ENCODE measurements around the gene SDC1.

Gene SDC1

DNA sequence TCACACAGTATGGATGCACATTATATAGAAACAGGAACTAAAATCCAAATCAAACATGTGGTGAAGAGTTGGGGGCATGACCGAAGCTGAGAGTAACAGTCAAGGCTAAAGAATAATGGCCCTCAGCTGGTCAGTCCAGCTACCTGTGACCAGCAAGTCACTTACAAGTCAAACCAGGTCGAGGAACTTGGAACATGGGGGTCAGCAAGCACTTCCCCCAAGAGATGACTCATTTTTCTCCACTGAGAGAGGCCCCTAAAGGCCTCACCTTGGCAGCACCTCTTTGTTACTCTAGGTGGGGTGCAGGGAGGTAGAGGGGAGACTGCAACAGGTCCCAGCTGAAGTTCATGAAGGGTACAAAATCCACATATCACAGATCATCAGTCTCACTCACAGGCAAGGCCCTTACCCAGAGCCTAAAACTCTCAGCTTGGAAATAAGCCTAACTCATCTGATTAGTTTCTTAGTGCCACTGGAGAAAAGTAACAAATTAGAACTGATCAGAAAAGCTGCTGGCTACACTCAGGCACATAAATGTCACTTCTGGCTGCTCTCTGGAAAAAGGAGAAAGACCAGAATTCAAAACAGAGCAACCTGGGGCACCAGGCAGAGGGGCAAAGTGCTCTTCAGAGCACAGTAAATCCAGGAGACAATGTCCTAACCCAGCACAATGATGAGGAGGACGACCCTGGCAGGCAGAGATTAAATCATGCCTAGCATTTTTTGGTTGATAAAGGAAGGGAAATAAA, 4.0 kb downstream of the SDC1 start:
- no peaks in the 10 kb centered on the region for H3K9me3 ChIP-seq (ENCODE audit: control insufficient read depth, insufficient read depth, low read length)
- no peak overlapping the region for H3K4me3 ChIP-seq (ENCODE audit: low read length)
- no peaks in the 10 kb centered on the region for H3K27me3 ChIP-seq (ENCODE audit: control insufficient read depth, insufficient read depth, low read length)
- H3K27ac ChIP-seq (ENCODE audit: low read length): no peak overlapping the region
- no CpG with 5 or more reads among the region's 3 CpGs for WGBS (ENCODE audit: insufficient coverage, insufficient read length)
- H3K36me3 ChIP-seq (ENCODE audit: control insufficient read depth, insufficient read depth, low read length): no peaks in the 10 kb centered on the region
- H3K4me1 ChIP-seq (ENCODE audit: control insufficient read depth, insufficient read depth, low read length): peaks cover 4% of the 10 kb centered on the region
- DNase-seq (ENCODE audit: low read depth, low spot score): no peak

DNA sequence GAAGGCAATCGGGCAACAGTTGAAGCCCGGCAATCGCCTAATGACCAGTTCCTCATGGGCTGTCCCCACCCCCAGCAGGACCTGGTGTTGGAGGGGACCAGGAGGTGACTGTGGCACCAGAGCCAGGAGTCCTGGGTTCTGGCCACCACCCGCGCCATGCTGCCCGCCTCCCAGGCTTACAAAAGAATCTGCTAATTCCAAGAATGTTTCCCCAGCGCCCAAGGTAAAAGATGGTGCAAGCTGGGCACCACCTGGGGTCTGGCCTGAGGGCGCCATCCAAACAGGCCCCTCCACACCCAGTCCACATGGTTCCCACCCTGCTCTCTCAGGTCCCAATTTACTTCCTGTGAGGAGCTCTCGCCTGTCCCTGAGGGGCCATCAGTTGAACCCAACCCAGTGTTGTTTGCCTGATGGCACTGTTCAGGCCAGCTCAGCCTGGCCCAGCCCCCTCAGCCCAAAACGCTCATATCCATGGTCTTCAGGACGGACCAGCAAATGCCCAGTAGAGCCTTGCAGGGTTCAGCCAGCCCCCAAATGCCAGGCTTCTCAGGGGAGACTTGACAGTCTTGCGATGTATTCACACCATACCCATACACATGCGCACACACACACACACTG, 5.1 kb downstream of the SDC1 start:
- DNase-seq (ENCODE audit: low read depth, low spot score): no peak
- no peak overlapping the region for H3K27ac ChIP-seq (ENCODE audit: low read length)
- H3K4me1 ChIP-seq (ENCODE audit: control insufficient read depth, insufficient read depth, low read length): peaks cover 4% of the 10 kb centered on the region
- H3K27me3 ChIP-seq (ENCODE audit: control insufficient read depth, insufficient read depth, low read length): no peaks in the 10 kb centered on the region
- H3K9me3 ChIP-seq (ENCODE audit: control insufficient read depth, insufficient read depth, low read length): no peaks in the 10 kb centered on the region
- H3K4me3 ChIP-seq (ENCODE audit: low read length): no peak overlapping the region
- H3K36me3 ChIP-seq (ENCODE audit: control insufficient read depth, insufficient read depth, low read length): no peaks in the 10 kb centered on the region
- no CpG with 5 or more reads among the region's 13 CpGs for WGBS (ENCODE audit: insufficient coverage, insufficient read length)

DNA sequence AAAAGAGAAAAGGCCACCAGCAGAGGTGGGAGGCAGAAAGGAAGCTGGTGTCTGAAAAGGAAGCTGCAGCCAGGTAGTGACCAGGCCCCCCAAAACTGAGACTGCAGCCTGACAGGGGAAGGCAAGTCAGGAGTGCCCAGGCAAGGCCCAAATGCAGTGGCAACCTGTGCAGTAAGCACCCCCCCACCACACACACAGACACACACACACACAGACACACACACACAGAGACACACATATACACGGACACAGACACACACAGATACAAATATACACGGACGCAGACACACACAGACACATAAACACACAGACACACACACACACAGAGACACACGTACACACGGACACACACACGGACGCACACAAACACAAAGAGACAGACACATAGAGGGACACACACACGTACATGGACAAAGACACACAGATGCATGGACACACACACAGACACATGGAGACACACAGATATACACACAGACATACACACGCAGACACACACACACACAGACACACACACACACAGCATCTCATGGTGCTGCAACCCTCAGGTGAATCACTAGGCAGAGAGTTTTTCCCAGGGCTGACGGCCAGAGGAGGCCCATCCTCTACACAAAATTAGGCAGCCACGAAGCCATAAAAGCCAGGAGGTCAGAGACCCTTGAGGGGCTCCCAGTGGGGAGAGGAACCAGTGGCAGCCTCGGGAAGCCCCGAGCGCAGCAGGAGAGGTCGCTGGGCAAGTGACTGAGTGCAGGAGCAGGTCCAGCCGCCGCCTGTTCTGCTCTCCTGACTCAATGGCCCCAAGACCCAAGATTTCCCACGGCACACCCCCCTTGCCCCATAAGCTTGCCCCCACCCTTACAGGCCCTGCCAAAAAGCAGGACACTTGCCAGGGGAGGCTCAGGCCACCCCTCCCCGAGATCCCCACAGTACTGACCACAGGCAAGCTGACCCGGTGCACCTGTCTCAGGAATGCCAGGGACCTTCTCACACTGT, 6.3 kb downstream of the SDC1 start:
- Histone ChIP-seq H3K27me3 (ENCODE audit: control insufficient read depth, insufficient read depth, low read length) (no peaks in the 10 kb centered on the region), H3K27ac (ENCODE audit: low read length) (no peak overlapping the region), H3K9me3 (ENCODE audit: control insufficient read depth, insufficient read depth, low read length) (no peaks in the 10 kb centered on the region), H3K4me1 (ENCODE audit: control insufficient read depth, insufficient read depth, low read length) (peaks cover 7% of the 10 kb centered on the region), H3K4me3 (ENCODE audit: low read length) (no peak overlapping the region), H3K36me3 (ENCODE audit: control insufficient read depth, insufficient read depth, low read length) (no peaks in the 10 kb centered on the region)
- no peak for DNase-seq (ENCODE audit: low read depth, low spot score)
- no CpG with 5 or more reads among the region's 20 CpGs for WGBS (ENCODE audit: insufficient coverage, insufficient read length)

DNA sequence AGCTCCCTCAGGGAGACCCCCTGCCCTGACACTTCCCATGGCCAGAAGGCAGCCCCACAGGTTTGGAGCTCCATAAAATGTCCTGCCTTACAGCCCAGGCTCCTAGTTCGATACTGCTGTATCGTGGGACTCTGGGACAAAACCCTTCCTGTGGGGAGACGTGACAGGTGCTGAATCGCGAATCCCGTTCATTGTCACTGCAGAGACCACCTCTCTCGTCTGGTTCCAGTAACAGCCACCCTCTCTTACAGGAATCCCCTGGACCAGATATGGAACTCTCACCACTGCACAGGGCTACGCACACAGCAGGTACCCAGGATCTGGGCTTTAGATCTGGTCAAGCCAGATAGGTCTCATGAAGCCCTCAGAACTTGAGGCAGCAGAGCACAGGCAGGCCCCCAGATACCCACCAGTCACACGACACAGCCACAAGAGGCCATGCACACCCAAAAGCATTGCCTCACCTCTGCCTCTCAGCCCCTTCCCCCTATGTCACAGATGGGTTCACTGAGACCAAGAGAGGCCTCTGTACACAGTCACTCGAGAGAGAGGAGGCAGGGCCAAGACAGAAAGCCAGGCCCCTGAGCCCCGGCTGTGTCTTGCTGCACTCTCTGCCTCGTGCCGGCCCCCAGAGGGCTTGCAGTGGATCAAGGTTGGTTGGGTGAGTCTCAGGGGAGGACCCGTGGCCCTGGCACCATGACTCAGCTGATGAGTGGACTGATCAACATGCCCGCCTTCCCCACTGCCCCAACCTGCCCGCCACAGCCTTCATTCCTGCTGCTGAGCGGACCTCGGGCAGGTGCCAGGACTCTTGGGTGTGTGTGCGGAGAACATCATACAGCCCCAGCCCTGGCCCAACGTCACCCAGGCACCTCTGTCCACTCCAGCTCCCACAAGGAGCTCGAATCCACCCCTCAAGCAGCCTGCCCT, 7.6 kb downstream of the SDC1 start:
- no peaks in the 10 kb centered on the region for H3K9me3 ChIP-seq (ENCODE audit: control insufficient read depth, insufficient read depth, low read length)
- H3K27ac ChIP-seq (ENCODE audit: low read length): no peak overlapping the region
- WGBS (ENCODE audit: insufficient coverage, insufficient read length): no CpG with 5 or more reads among the region's 21 CpGs
- H3K36me3 ChIP-seq (ENCODE audit: control insufficient read depth, insufficient read depth, low read length): peaks cover 2% of the 10 kb centered on the region; the same call in 1 of the 2 replicates
- H3K27me3 ChIP-seq (ENCODE audit: control insufficient read depth, insufficient read depth, low read length): no peaks in the 10 kb centered on the region
- peaks cover 3% of the 10 kb centered on the region for H3K4me1 ChIP-seq (ENCODE audit: control insufficient read depth, insufficient read depth, low read length)
- no peak overlapping the region for H3K4me3 ChIP-seq (ENCODE audit: low read length)
- no peak for DNase-seq (ENCODE audit: low read depth, low spot score)

DNA sequence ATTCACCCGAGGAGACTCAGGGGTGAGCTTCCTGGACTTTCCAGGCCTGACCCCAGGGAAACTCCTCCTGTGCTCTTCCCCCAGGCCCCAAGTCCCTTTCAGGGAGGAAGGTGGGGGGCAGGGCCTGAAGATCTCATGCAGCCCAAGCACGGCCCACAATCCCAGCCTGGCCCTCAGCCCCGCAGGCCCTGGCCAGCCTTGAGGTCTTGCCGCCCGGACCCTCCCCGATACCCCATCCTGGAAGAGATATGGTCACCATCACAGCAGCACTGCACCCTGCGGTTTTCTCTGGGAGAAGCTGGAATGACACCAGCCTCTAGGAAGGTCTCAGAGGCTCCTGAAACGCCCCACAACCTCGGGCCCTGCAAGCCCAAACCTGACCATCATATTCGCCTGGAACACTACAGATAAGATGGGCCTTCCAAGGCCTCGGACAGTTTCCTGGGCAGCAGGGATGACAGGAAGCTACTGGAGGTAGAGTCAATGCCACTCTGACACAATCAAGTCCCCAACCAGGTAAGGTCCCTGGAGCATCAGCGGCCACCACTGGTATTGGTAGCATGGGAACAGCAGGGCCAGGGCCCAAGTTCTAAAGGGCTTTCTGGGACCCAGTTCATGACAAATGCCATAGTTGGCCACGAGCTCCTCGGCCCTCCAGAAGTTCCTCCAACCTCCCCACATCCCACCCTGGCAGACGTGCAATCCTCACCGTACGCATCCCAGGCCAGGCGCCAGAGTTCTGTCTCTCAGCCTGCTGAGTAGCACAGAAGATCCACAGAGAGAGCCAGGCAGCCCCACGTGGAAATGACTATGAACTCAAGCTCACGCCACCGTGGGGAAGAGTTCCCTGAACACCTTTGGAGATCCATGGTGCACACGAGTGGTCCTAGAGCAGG, 8.6 kb downstream of the SDC1 start:
- H3K27ac ChIP-seq (ENCODE audit: low read length): no peak overlapping the region
- no CpG with 5 or more reads among the region's 22 CpGs for WGBS (ENCODE audit: insufficient coverage, insufficient read length)

DNA sequence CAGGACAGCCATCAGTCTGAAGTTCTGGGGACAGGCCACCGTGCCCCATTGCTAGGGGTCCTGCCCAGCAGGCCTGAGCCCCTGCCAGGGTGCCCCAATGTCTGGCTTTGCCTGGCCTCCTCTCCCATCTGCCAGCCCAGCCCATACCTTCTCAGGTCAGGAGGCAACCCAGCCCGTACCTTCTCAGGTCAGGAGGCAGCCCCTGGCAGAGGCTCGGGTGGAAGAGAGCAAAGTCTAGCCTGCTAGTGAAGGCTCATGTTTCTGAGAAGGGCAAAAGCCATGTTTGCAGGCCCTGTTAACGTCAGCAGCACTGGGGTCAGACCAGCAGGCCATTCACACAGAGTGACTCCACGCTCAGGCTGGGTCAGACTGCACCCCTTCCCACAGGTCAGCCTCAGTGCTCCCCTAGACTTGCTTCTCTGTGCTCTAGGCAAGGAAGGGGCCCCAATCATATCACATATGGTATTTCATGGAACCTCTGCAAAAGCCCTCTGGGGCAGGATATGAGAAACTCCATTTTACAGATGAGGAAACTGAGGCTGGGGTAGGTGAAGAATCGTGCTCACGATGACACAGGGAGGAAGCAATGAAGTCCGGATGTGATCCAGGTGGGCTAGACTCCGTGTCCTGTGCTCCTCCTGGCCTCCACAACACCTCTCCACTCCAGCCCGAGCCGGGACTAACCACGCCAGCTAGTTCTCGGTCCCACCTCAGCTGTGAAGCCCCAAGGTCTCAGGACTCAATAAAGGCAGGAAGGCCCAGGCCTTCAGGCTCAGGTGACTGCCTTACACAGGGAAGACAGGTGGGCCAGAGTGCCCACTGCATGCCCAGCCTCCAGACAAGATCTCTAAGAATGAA, 9.5 kb downstream of the SDC1 start:
- Histone ChIP-seq H3K27ac (ENCODE audit: low read length) (no peak overlapping the region), H3K9me3 (ENCODE audit: control insufficient read depth, insufficient read depth, low read length) (no peaks in the 10 kb centered on the region), H3K4me1 (ENCODE audit: control insufficient read depth, insufficient read depth, low read length) (peaks cover 5% of the 10 kb centered on the region), H3K27me3 (ENCODE audit: control insufficient read depth, insufficient read depth, low read length) (no peaks in the 10 kb centered on the region), H3K36me3 (ENCODE audit: control insufficient read depth, insufficient read depth, low read length) (peaks cover 2% of the 10 kb centered on the region; the same call in 1 of the 2 replicates), H3K4me3 (ENCODE audit: low read length) (no peak overlapping the region)
- no CpG with 5 or more reads among the region's 13 CpGs for WGBS (ENCODE audit: insufficient coverage, insufficient read length)
- no peak for DNase-seq (ENCODE audit: low read depth, low spot score)

More for the DNA sequence above, 8.6 kb downstream of the SDC1 start:
- no peak for DNase-seq (ENCODE audit: low read depth, low spot score)
- no peak overlapping the region for H3K4me3 ChIP-seq (ENCODE audit: low read length)
- no peaks in the 10 kb centered on the region for H3K27me3 ChIP-seq (ENCODE audit: control insufficient read depth, insufficient read depth, low read length)
- H3K36me3 ChIP-seq (ENCODE audit: control insufficient read depth, insufficient read depth, low read length): peaks cover 2% of the 10 kb centered on the region; the same call in 1 of the 2 replicates
- no peaks in the 10 kb centered on the region for H3K9me3 ChIP-seq (ENCODE audit: control insufficient read depth, insufficient read depth, low read length)
- H3K4me1 ChIP-seq (ENCODE audit: control insufficient read depth, insufficient read depth, low read length): peaks cover 5% of the 10 kb centered on the region

DNA sequence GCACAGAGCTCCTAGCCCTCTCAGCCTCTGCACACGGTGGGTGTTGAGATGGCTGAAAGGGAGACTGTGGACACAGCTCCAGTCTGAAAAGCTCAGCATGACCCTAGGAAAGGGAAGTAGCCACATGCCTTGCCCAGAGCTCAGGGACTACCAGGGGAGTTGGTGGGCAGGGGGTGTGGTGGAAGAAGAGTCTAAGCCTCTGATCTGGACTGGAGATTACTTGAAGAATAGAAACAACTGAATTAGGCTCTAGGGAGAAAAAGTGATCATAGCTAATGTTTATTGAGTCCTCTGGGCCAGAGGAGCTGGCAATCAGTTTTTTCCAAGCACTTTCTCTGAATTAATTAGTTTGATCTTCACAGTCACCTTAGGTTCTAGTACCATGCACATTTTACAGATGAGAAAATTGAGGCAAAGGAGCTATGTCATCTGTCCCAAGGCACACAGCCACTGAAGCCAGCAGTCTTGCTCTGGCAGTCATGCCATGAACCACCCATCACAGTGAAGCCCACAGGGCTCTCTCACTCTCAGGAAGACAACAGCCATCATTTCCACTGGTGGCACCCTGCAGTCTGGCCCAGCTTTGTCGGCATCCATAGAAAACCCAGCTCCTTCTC, 10.3 kb downstream of the SDC1 start:
- no peak for DNase-seq (ENCODE audit: low read depth, low spot score)
- no peak overlapping the region for H3K4me3 ChIP-seq (ENCODE audit: low read length)
- H3K9me3 ChIP-seq (ENCODE audit: control insufficient read depth, insufficient read depth, low read length): no peaks in the 10 kb centered on the region
- peaks cover 2% of the 10 kb centered on the region; the same call in 1 of the 2 replicates for H3K36me3 ChIP-seq (ENCODE audit: control insufficient read depth, insufficient read depth, low read length)
- no peaks in the 10 kb centered on the region for H3K27me3 ChIP-seq (ENCODE audit: control insufficient read depth, insufficient read depth, low read length)
- WGBS (ENCODE audit: insufficient coverage, insufficient read length): no CpG with 5 or more reads among the region's 2 CpGs
- H3K27ac ChIP-seq (ENCODE audit: low read length): no peak overlapping the region
- peaks cover 5% of the 10 kb centered on the region for H3K4me1 ChIP-seq (ENCODE audit: control insufficient read depth, insufficient read depth, low read length)

DNA sequence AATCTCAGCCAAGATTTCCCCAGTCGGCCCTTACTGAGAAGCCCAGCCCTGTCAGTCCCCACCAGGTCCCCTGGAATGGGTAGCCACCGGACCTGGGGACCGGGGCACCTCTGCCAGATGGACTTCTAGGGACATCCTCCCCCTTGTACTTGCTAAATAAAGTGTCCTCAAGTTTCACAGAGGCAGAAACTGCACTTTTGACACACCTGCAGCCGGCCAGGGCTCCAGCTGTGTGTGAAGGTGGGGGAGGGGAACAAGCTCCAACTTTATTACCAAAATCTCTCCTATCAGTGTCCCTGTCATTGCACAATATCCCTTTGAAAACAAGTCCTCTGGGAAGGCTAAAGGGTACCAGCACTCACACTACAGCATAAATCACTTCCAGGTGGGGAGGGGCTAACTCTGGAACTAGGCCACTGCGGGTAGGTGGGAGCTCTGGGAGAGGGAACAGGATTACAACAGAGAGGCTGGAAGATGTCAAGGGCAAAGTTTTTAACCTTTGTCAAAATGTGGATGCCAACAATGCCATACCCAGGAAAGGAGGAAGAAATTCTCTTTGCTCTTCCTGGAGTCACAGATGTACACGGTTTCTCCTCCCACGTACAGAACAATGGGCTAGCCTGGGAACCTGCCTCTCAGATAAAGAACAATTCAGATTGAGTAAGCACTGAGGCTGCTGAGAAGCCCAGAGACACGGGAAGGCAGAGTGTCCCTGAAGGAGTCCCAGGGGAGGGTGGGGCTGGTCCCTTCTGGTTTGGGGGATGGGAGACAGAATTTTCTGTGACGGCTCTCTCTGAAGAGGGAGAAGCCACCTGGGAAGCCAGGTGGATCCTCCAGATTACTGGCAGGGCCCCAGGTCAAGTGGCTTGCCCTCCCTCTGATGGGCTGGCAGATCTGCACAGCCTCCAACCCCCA, 11.0 kb downstream of the SDC1 start:
- Histone ChIP-seq H3K27ac (ENCODE audit: low read length) (no peak overlapping the region), H3K36me3 (ENCODE audit: control insufficient read depth, insufficient read depth, low read length) (peaks cover 2% of the 10 kb centered on the region; the same call in 1 of the 2 replicates), H3K4me1 (ENCODE audit: control insufficient read depth, insufficient read depth, low read length) (peaks cover 5% of the 10 kb centered on the region), H3K27me3 (ENCODE audit: control insufficient read depth, insufficient read depth, low read length) (no peaks in the 10 kb centered on the region), H3K4me3 (ENCODE audit: low read length) (no peak overlapping the region), H3K9me3 (ENCODE audit: control insufficient read depth, insufficient read depth, low read length) (no peaks in the 10 kb centered on the region)
- WGBS (ENCODE audit: insufficient coverage, insufficient read length): no CpG with 5 or more reads among the region's 9 CpGs
- DNase-seq (ENCODE audit: low read depth, low spot score): no peak

Data from iPS DF 6.9 (cell line).